ENCODE data around the gene AATK. TPM values are rescaled to one million over a fixed set of nuclear protein-coding genes. Genes with fewer than 3 reads are reported as not detected.

Gene AATK
- total and polyA plus RNA-seq, 2 of the 13 experiments (the other 11 are each of a cell fraction or from before 2014, with no cell fraction given), result 2.9 to 8.4 TPM

GRCh38 chr17:81142301-81143199 is 23.5 kb downstream of the AATK start (continued):
- TF ChIP-seq GMEB1 (CRISPR knock-in tag; IDR thresholded peaks at IDR 0.05; ENCODE audit: borderline replicate concordance), result no peak
- TF ChIP-seq MAFF (IDR thresholded peaks at IDR 0.05; ENCODE audit: low read depth, low read length), result no peak
- peak; percentile 25; the same call in 1 of the 2 replicates for TF ChIP-seq MTA1 (CRISPR knock-in tag; IDR thresholded peaks at IDR 0.05; ENCODE audit: borderline replicate concordance)
- TF ChIP-seq ZNF710 (CRISPR knock-in tag; IDR thresholded peaks at IDR 0.05; ENCODE audit: borderline replicate concordance), result no peak; the same call in 1 of the 2 replicates
- TF ChIP-seq ZNF230 (CRISPR knock-in tag; IDR thresholded peaks at IDR 0.05), result no peak
- TF ChIP-seq ZBTB43 (CRISPR knock-in tag; conservative IDR thresholded peaks at IDR 0.05), result no peak
- TF ChIP-seq RFXAP (CRISPR knock-in tag; IDR thresholded peaks at IDR 0.05; ENCODE audit: borderline replicate concordance), result peak; percentile 48; the same call in 1 of the 2 replicates
- no peak; the same call in 1 of the 2 replicates for TF ChIP-seq ZNF281 (CRISPR knock-in tag; IDR thresholded peaks at IDR 0.05; ENCODE audit: borderline replicate concordance)
- TF ChIP-seq IRX3 (CRISPR knock-in tag; IDR thresholded peaks at IDR 0.05; ENCODE audit: borderline replicate concordance, low read depth), result no peak
- no peak for TF ChIP-seq KDM6A (CRISPR knock-in tag; IDR thresholded peaks at IDR 0.05; ENCODE audit: low read depth)
- TF ChIP-seq SMAD1 (CRISPR knock-in tag; IDR thresholded peaks at IDR 0.05; ENCODE audit: borderline replicate concordance, low read depth), result 0 out of 2 replicates have a peak, but pooled peaks have one; percentile 51
- TF ChIP-seq BRD4 (CRISPR knock-in tag; IDR thresholded peaks at IDR 0.05), result no peak
- no peak for TF ChIP-seq FIP1L1 (IDR thresholded peaks at IDR 0.05; ENCODE audit: borderline replicate concordance, insufficient read depth, low read depth, low read length)
- TF ChIP-seq ZNF616 (CRISPR knock-in tag; IDR thresholded peaks at IDR 0.05; ENCODE audit: low read depth), result no peak

All from HepG2 (cell line).